Left forelimb (tissue), 1 donor: ENCODE measurements around the gene LTF.

Source experiments
- DNase-seq: peaks from one replicate; pipeline ENCODE4 v3.0.0-alpha.2; 2018; ENCODE audit warnings: low spot score

The LTF gene

GRCh38 chr3:46490338-46491084, 25.8 kb upstream of the LTF start:
- no peak for DNase-seq

- DNase-seq = peak; percentile 6
Measured at GRCh38 chr3:46489875-46490274, 25.2 kb upstream of the LTF start.

GRCh38 chr3:46489381-46489780, 24.7 kb upstream of the LTF start:
- peak; percentile 61 for DNase-seq

GRCh38 chr3:46488735-46489361, 24.1 kb upstream of the LTF start:
- DNase-seq = peak; percentile 92

GRCh38 chr3:46485779-46486175, 21.1 kb upstream of the LTF start:
- peak; percentile 3 for DNase-seq

- peak; percentile 66 for DNase-seq
Measured at GRCh38 chr3:46484911-46485778, 20.4 kb upstream of the LTF start.

- DNase-seq = peak; percentile 30
Measured at GRCh38 chr3:46484388-46484787, 19.7 kb upstream of the LTF start.

GRCh38 chr3:46483825-46484224, 19.1 kb upstream of the LTF start:
- peak; percentile 25 for DNase-seq

- DNase-seq = peak; percentile 58
Measured at GRCh38 chr3:46482632-46483350, 18.1 kb upstream of the LTF start.

- no peak for DNase-seq
Measured at GRCh38 chr3:46481636-46482035, 16.9 kb upstream of the LTF start.

- peak; percentile 53 for DNase-seq
Measured at GRCh38 chr3:46480491-46481195, 15.9 kb upstream of the LTF start.

- no peak for DNase-seq
Measured at GRCh38 chr3:46479696-46480095, 15.0 kb upstream of the LTF start.

GRCh38 chr3:46479021-46479420, 14.3 kb upstream of the LTF start:
- DNase-seq = peak; percentile 25

- peak; percentile 44 for DNase-seq
Measured at GRCh38 chr3:46478341-46478740, 13.6 kb upstream of the LTF start.

- DNase-seq = peak; percentile 26
Measured at GRCh38 chr3:46477756-46478155, 13.1 kb upstream of the LTF start.

- peak; percentile 30 for DNase-seq
Measured at GRCh38 chr3:46477145-46477544, 12.4 kb upstream of the LTF start.

- DNase-seq = peak; percentile 6
Measured at GRCh38 chr3:46472736-46473135, 8.0 kb upstream of the LTF start.

GRCh38 chr3:46471371-46471914, 6.7 kb upstream of the LTF start:
- DNase-seq = peak; percentile 58

- DNase-seq = no peak
Measured at GRCh38 chr3:46470831-46471230, 6.1 kb upstream of the LTF start.

GRCh38 chr3:46469680-46470357, 5.1 kb upstream of the LTF start:
- no peak for DNase-seq
